ENCODE data around the gene SOS2.

Gene SOS2

DNA sequence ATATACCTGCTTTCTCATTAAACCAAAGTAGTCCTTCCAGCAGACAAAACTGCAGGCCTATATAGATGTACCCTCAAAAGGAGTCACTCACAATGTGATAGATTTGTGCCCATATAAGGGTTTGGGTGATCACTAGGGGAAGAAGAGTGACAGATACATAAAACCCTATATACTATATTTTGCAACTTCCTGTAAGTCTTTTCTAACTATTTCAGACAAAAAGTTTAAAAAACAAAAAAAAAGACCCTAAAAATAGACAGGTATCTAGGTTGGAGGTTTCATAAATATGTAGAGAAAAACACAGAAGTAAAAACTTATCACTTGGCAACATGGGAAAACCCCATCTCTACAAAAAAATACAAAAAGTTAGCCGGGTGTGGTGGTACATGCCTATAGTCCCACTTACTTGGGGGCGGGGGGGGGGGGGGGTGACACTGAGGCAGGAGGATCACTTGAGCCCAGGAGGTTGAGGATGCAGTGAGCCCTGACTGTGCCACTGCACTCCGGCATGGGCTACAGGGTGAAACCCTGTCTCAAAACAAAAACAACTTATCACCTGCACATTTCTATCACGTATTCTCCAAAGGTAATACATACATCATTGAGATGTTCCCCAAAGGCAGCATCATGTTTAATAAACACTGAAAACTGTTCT, 117.9 kb downstream of the SOS2 start:
- TF ChIP-seq, protein P1, sequence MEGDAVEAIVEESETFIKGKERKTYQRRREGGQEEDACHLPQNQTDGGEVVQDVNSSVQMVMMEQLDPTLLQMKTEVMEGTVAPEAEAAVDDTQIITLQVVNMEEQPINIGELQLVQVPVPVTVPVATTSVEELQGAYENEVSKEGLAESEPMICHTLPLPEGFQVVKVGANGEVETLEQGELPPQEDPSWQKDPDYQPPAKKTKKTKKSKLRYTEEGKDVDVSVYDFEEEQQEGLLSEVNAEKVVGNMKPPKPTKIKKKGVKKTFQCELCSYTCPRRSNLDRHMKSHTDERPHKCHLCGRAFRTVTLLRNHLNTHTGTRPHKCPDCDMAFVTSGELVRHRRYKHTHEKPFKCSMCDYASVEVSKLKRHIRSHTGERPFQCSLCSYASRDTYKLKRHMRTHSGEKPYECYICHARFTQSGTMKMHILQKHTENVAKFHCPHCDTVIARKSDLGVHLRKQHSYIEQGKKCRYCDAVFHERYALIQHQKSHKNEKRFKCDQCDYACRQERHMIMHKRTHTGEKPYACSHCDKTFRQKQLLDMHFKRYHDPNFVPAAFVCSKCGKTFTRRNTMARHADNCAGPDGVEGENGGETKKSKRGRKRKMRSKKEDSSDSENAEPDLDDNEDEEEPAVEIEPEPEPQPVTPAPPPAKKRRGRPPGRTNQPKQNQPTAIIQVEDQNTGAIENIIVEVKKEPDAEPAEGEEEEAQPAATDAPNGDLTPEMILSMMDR (IDR thresholded peaks at IDR 0.05; ENCODE audit: low read depth, low read length, missing control alignments), result no peak
- H3K27ac ChIP-seq, result no peak overlapping the region
- in situ Hi-C loops (cut with HindIII; ENCODE audit: low pct_ligation_motif_present, low sequenced_read_pairs), result no loop called here
- no peaks in the 10 kb centered on the region for H3K27me3 ChIP-seq (replicated peaks)
- no peak for DNase-seq
- no peak overlapping the region for H3K4me3 ChIP-seq (ENCODE audit: low read depth, low read length)
- H3K36me3 ChIP-seq (replicated peaks), result peaks cover 37% of the 10 kb centered on the region

DNA sequence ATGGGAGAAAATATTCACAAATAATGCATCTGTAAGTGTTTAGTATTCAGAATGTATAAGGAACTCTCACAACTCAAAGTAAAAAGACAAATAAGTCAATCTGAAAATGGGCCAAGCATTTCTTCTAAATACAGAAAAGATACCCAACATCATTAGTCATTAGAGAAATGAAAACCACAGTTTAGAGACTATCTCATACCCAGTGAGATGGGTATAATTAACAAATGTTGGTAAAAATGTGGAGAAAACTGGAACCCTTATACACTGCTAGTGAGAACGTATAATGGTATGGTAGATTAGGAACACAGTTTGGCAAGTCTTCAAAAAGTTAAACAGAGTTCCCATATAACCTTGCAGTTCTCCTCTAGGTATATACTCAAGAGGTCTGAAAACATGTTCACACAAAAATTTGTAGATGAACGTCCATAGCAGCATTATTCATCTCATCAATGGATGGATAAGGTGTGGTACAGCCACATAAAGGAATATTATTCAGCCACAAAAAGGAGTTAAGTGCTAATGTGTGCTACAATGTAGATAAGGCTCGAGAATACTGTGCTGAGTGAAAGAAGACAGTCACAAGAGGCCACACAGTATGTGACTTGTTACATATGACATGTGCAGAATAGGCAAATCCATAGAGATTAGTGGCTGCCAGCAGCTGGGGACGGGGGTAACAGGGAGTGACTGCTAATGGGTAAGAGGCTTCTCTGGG, 120.9 kb downstream of the SOS2 start:
- Histone ChIP-seq H3K36me3 (replicated peaks) (peaks cover 38% of the 10 kb centered on the region), H3K27ac (no peak overlapping the region), H3K4me3 (ENCODE audit: low read depth, low read length) (no peak overlapping the region), H3K27me3 (replicated peaks) (no peaks in the 10 kb centered on the region)
- in situ Hi-C loops (cut with HindIII; ENCODE audit: low pct_ligation_motif_present, low sequenced_read_pairs), result no loop called here
- DNase-seq, result no peak
- TF ChIP-seq, protein P1 (IDR thresholded peaks at IDR 0.05; ENCODE audit: low read depth, low read length, missing control alignments), result no peak

DNA sequence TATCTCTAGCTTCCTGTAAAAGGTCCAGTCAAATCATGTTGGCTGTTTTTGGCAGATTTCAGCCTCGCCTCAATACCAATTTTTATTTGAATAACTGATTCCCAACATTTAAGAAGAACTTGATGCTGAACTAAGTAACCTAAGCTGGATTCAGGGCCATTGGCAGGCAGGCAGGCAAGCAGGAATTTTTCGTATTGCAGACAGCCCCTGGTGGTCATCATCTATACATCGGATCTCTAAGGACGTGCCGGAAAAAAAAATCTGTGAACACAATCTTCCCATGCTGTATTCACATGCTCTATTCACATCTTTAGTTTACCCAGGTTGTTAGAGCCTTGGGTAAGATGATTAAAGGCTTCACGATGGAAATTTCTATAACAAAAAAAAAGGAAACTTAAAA, 122.0 kb downstream of the SOS2 start:
- DNase-seq, result peak; percentile 31
- H3K4me3 ChIP-seq (ENCODE audit: low read depth, low read length), result no peak overlapping the region
- TF ChIP-seq, protein P1 (IDR thresholded peaks at IDR 0.05; ENCODE audit: low read depth, low read length, missing control alignments), result peak; percentile 70
- peaks cover 33% of the 10 kb centered on the region for H3K36me3 ChIP-seq (replicated peaks)
- in situ Hi-C loops (cut with HindIII; ENCODE audit: low pct_ligation_motif_present, low sequenced_read_pairs), result loop anchor here (10.0 kb wide), 1 partner anchor 245 kb away; no protein-coding TSS in a partner anchor
- no peak overlapping the region for H3K27ac ChIP-seq
- H3K27me3 ChIP-seq (replicated peaks), result no peaks in the 10 kb centered on the region

DNA sequence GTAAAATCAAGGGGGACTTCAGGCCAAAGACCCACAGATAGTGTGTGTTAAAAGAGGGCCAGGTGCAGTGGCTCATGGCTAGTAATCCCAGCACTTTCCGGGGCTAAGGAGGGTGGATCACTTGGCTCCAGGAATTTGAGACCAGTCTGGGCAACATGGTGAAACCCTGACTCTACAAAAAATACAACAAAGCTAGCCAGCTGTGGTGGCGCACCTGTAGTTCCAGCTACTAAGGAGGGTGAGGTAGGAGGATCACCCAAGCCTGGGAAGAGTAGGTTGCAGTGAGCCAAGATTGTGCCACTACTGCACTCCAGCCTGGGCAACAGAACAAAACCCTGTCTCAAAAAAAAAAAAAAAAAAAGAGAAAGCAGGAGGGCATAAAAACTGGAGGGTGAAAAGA, 123.5 kb downstream of the SOS2 start:
- no peaks in the 10 kb centered on the region for H3K27me3 ChIP-seq (replicated peaks)
- in situ Hi-C loops (cut with HindIII; ENCODE audit: low pct_ligation_motif_present, low sequenced_read_pairs), result loop anchor here (10.0 kb wide), 1 partner anchor 243 kb away; no protein-coding TSS in a partner anchor
- TF ChIP-seq, protein P1 (IDR thresholded peaks at IDR 0.05; ENCODE audit: low read depth, low read length, missing control alignments), result no peak
- H3K36me3 ChIP-seq (replicated peaks), result peaks cover 30% of the 10 kb centered on the region
- no peak overlapping the region for H3K4me3 ChIP-seq (ENCODE audit: low read depth, low read length)
- no peak for DNase-seq
- H3K27ac ChIP-seq, result no peak overlapping the region

DNA sequence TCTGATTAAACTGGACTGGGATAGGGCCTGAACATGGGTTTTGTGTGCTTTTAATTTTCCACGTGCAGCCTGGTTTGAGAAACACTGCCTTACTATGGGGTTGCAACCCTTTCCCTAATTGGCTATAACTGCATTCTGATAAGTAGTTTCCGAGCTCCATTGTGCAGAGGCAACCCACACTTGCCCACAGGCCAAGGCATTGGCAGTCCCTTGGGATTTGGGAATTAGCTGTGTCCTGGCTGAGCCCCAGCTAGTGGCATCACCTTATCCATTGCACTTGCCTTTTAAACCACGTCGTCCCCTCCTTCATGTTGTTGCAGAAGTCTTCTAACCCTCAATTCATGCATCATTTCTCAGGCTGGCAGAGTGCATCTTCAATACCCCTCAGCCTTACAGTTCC, 125.2 kb downstream of the SOS2 start:
- H3K27me3 ChIP-seq (replicated peaks), result no peaks in the 10 kb centered on the region
- TF ChIP-seq, protein P1 (IDR thresholded peaks at IDR 0.05; ENCODE audit: low read depth, low read length, missing control alignments), result no peak
- no peak for DNase-seq
- H3K4me3 ChIP-seq (ENCODE audit: low read depth, low read length), result no peak overlapping the region
- no peak overlapping the region for H3K27ac ChIP-seq
- H3K36me3 ChIP-seq (replicated peaks), result peaks cover 18% of the 10 kb centered on the region
- in situ Hi-C loops (cut with HindIII; ENCODE audit: low pct_ligation_motif_present, low sequenced_read_pairs), result loop anchor here (10.0 kb wide), 1 partner anchor 241 kb away; no protein-coding TSS in a partner anchor

All from brain microvascular endothelial cell (primary cell).